ENCODE results near the gene ATXN8OS. TPM values are rescaled to one million over a fixed set of nuclear protein-coding genes. Genes with fewer than 3 reads are reported as not detected.
"Not testable (repeated sequence)": the region's sequence is repeated elsewhere in the genome, so short reads cannot be mapped to it uniquely, and the experiment has no call there.

The ATXN8OS gene
- total and polyA plus RNA-seq, 2 donors (not counting 3 experiments of a cell fraction or from before 2014, with no cell fraction given), result not detected

DNA sequence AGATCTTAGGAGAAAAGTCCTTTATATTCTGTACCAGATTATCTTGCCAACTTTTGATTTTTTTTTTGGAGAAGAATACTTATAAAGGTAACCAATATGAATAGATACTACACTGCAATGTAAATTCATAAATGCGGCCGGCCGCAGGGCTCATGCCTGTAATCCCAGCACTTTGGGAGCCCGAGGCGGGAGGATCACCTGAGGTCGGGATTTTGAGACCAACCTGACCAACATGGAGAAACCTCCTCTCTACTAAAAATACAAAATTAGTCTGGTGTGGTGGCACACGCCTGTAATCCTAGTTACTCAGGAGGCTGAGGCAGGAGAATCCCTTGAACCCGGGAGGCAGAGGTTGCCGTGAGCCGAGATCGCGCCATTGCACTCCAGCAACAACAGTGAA is 35.0 kb downstream of the ATXN8OS start:
- H3K4me2 ChIP-seq (ENCODE audit: insufficient read depth, low read length); POLR2A ChIA-PET; H3K36me3 ChIP-seq (ENCODE audit: control insufficient read depth in 2 of 2, extremely low read depth in 1 of 2, insufficient read depth in 2 of 2, low read length in 2 of 2); H3K9ac ChIP-seq (replicated peaks; ENCODE audit: extremely low read depth, insufficient read depth, low read length); DNase-seq (ENCODE audit: low read depth, low spot score); BruUV-seq (replicated peaks); H4K20me1 ChIP-seq (replicated peaks; ENCODE audit: control insufficient read depth, extremely low read depth, insufficient read depth, low read length); H3K27ac ChIP-seq (ENCODE audit: insufficient read depth, low read depth, low read length); H3K9me1 ChIP-seq (replicated peaks; ENCODE audit: control insufficient read depth, extremely low read depth, insufficient read depth, low read length); H2AFZ ChIP-seq (ENCODE audit: low read depth, low read length); FAIRE-seq; CTCF ChIA-PET; H3K27me3 ChIP-seq (ENCODE audit: control insufficient read depth in 2 of 2, insufficient read depth in 2 of 2, low read length in 2 of 2); H3K9me3 ChIP-seq (replicated peaks; ENCODE audit: control insufficient read depth, insufficient read depth, low read length); dilution Hi-C loops (cut with MboI; ENCODE audit: extremely low pct_ligation_motif_present, low sequenced_read_pairs); intact Hi-C loops (cut with micrococcal nuclease); H3K4me1 ChIP-seq (ENCODE audit: control insufficient read depth, extremely low read depth, insufficient read depth, low read length); H3K79me2 ChIP-seq (ENCODE audit: control insufficient read depth, insufficient read depth, low read length); H3K4me3 ChIP-seq (replicated peaks in 1 of 3; ENCODE audit: insufficient read depth in 1 of 3, low read depth in 1 of 3, low read length in 3 of 3): not testable (repeated sequence)

DNA sequence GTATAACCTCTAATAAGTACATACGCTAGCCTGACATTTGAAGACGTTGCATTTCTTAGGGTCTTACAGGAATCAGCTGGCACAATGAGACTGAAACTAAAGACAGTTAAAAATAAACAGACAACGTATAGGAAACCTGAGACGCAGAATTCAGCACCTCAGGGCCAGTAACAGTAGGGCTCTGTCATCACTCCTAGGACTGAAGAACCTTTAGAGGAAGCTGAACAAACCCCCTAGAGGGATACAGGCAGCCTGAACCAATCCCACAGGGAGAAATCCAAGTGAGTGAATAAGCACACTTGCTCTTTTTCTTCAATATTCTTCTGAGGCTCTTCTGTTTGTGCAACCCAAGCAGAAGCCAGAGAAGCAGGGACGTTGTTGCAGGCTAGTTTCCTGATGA is 54.5 kb downstream of the ATXN8OS start:
- TF ChIP-seq, protein P1, sequence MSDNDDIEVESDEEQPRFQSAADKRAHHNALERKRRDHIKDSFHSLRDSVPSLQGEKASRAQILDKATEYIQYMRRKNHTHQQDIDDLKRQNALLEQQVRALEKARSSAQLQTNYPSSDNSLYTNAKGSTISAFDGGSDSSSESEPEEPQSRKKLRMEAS (IDR thresholded peaks at IDR 0.05; ENCODE audit: insufficient read depth, insufficient read length), result no peak
- no peak for TF ChIP-seq JUN (IDR thresholded peaks at IDR 0.05; ENCODE audit: borderline replicate concordance, insufficient read depth, insufficient read length, low read depth)
- TF ChIP-seq POLR2AphosphoS5 (IDR thresholded peaks at IDR 0.05; ENCODE audit: insufficient read depth, low read depth, low read length), result no peak
- TF ChIP-seq EZH2 (IDR thresholded peaks at IDR 0.05; ENCODE audit: borderline replicate concordance, low read depth, low read length, severe bottlenecking), result no peak
- no peak for TF ChIP-seq GATA2 (IDR thresholded peaks at IDR 0.05; ENCODE audit: insufficient read depth, insufficient read length, low read depth, low read length)
- no peak for TF ChIP-seq POLR2A (IDR thresholded peaks at IDR 0.05; ENCODE audit: low read depth, low read length)
- TF ChIP-seq, protein P2, sequence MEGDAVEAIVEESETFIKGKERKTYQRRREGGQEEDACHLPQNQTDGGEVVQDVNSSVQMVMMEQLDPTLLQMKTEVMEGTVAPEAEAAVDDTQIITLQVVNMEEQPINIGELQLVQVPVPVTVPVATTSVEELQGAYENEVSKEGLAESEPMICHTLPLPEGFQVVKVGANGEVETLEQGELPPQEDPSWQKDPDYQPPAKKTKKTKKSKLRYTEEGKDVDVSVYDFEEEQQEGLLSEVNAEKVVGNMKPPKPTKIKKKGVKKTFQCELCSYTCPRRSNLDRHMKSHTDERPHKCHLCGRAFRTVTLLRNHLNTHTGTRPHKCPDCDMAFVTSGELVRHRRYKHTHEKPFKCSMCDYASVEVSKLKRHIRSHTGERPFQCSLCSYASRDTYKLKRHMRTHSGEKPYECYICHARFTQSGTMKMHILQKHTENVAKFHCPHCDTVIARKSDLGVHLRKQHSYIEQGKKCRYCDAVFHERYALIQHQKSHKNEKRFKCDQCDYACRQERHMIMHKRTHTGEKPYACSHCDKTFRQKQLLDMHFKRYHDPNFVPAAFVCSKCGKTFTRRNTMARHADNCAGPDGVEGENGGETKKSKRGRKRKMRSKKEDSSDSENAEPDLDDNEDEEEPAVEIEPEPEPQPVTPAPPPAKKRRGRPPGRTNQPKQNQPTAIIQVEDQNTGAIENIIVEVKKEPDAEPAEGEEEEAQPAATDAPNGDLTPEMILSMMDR (IDR thresholded peaks at IDR 0.05; ENCODE audit: extremely low read depth in 1 of 2, insufficient read depth in 1 of 2, low read depth in 1 of 2, low read length in 2 of 2), result no peak
- TF ChIP-seq FOS (IDR thresholded peaks at IDR 0.05; ENCODE audit: borderline replicate concordance, insufficient read depth, low read length), result no peak
- TF ChIP-seq MYC (IDR thresholded peaks at IDR 0.05; ENCODE audit: low read depth, low read length), result no peak
- BruUV-seq (replicated peaks), result no TSS peak
- no peaks in the 10 kb centered on the region for H3K9me3 ChIP-seq (replicated peaks; ENCODE audit: control insufficient read depth, insufficient read depth, low read length)
- H3K9ac ChIP-seq (replicated peaks; ENCODE audit: extremely low read depth, insufficient read depth, low read length), result no peak overlapping the region
- DNase-seq (ENCODE audit: low read depth, low spot score) (no peak), FAIRE-seq (no peak)
- no peak overlapping the region for H3K4me2 ChIP-seq (ENCODE audit: insufficient read depth, low read length)
- no peaks in the 10 kb centered on the region for H3K79me2 ChIP-seq (ENCODE audit: control insufficient read depth, insufficient read depth, low read length)
- dilution Hi-C loops (cut with MboI; ENCODE audit: extremely low pct_ligation_motif_present, low sequenced_read_pairs) (no loop called here), intact Hi-C loops (cut with micrococcal nuclease) (no loop called here)
- H3K36me3 ChIP-seq (ENCODE audit: control insufficient read depth in 2 of 2, extremely low read depth in 1 of 2, insufficient read depth in 2 of 2, low read length in 2 of 2), result no peaks in the 10 kb centered on the region
- no peak overlapping the region for H3K27ac ChIP-seq (ENCODE audit: insufficient read depth, low read depth, low read length)
- ChIA-PET CTCF (no interaction called here), POLR2A (no interaction called here)
- no peaks in the 10 kb centered on the region for H3K27me3 ChIP-seq (ENCODE audit: control insufficient read depth in 2 of 2, insufficient read depth in 2 of 2, low read length in 2 of 2)
- H3K4me1 ChIP-seq (ENCODE audit: control insufficient read depth, extremely low read depth, insufficient read depth, low read length), result no peaks in the 10 kb centered on the region
- no peaks in the 10 kb centered on the region for H4K20me1 ChIP-seq (replicated peaks; ENCODE audit: control insufficient read depth, extremely low read depth, insufficient read depth, low read length)
- H2AFZ ChIP-seq (ENCODE audit: low read depth, low read length), result no peak overlapping the region
- H3K4me3 ChIP-seq (replicated peaks in 1 of 3; ENCODE audit: insufficient read depth in 1 of 3, low read depth in 1 of 3, low read length in 3 of 3), result no peak overlapping the region
- no peaks in the 10 kb centered on the region for H3K9me1 ChIP-seq (replicated peaks; ENCODE audit: control insufficient read depth, extremely low read depth, insufficient read depth, low read length)
